HEK293 (cell line): ENCODE data around the gene POFUT2.

ENCODE experiments used
- CTCF ChIA-PET: fragments of 350-600 bp; formaldehyde crosslinking; extraction: SDS; loops from one replicate; lab custom pipeline; 2021; ENCODE audit warnings: antibody characterized with exemption; lab: Yijun Ruan, JAX
- POLR2A ChIA-PET: fragments of 300-600 bp; formaldehyde crosslinking; extraction: SDS; loops from one replicate; lab custom pipeline; 2020; ENCODE audit warnings: antibody characterized with exemption, inconsistent platforms; lab: Yijun Ruan, JAX
- H3K27ac ChIP-seq: fragments of 200-500 bp; sonication (Bioruptor generic); 2 replicates; pipeline ENCODE4 v1.5.1; 2014; ENCODE audit warnings: low read depth, low read length, control low read depth, inconsistent platforms; ENCODE audit errors: extremely low read depth
- H3K36me3 ChIP-seq, 2 experiments: fragments of 200-500 bp in 1 of 2; sonication (Bioruptor generic) in 1 of 2; 1 replicate in 1 of 2; 2 replicates in 1 of 2; pipeline ENCODE4 v1.5.1; 2014 to 2017; ENCODE audit warnings: inconsistent platforms in 2 of 2, low read length in 2 of 2; ENCODE audit not compliant: control insufficient read depth in 2 of 2, insufficient read depth in 1 of 2
- H3K4me1 ChIP-seq: fragments of 200-500 bp; sonication (Bioruptor generic); 2 replicates; pipeline ENCODE4 v1.5.1; 2014; ENCODE audit warnings: mild to moderate bottlenecking, low read length, inconsistent platforms; ENCODE audit not compliant: control insufficient read depth, insufficient read depth
- H3K4me3 ChIP-seq: 2 replicates; pipeline ENCODE4 v1.5.1; 2011; ENCODE audit warnings: low read depth, mild to moderate bottlenecking, control low read depth, low read length, moderate library complexity
- H3K9me3 ChIP-seq: fragments of 200-500 bp; sonication (Bioruptor generic); 2 replicates; pipeline ENCODE4 v1.5.1; 2014; ENCODE audit warnings: low read depth, low read length, inconsistent platforms; ENCODE audit not compliant: control insufficient read depth, insufficient read depth
- EGR2 ChIP-seq: fragments of 450-650 bp; formaldehyde crosslinking; IDR thresholded peaks from 2 replicates; pipeline ENCODE4 v1.5.1; 2016; ENCODE audit warnings: low read depth, missing biosample characterization, missing genetic modification characterization
- HOXA7 ChIP-seq: sonication (generic); formaldehyde crosslinking; IDR thresholded peaks from 2 replicates; pipeline ENCODE4 v1.8.1; 2022; ENCODE audit warnings: missing genetic modification reagents, borderline replicate concordance
- HOXC10 ChIP-seq: sonication (generic); formaldehyde crosslinking; IDR thresholded peaks from 2 replicates; pipeline ENCODE4 v1.8.1; 2023; ENCODE audit warnings: mild to moderate bottlenecking, missing genetic modification reagents
- HOXD13 ChIP-seq: sonication (generic); formaldehyde crosslinking; IDR thresholded peaks from 2 replicates; pipeline ENCODE4 v1.8.0; 2022; ENCODE audit warnings: missing genetic modification reagents, borderline replicate concordance
- IKZF3 ChIP-seq: fragments of 450-650 bp; IDR thresholded peaks from 2 replicates; pipeline ENCODE4 v1.5.0; 2018; ENCODE audit warnings: missing biosample characterization, mild to moderate bottlenecking, missing genetic modification characterization, moderate library complexity
- KLF16 ChIP-seq: fragments of 450-650 bp; formaldehyde crosslinking; IDR thresholded peaks from 2 replicates; pipeline ENCODE4 v1.5.1; 2017; ENCODE audit warnings: missing biosample characterization, missing genetic modification characterization
- KLF7 ChIP-seq: fragments of 450-650 bp; formaldehyde crosslinking; IDR thresholded peaks from 2 replicates; pipeline ENCODE4 v1.5.1; 2016; ENCODE audit warnings: missing biosample characterization, missing genetic modification characterization, borderline replicate concordance
- MEIS1 ChIP-seq: sonication (generic); formaldehyde crosslinking; IDR thresholded peaks from 2 replicates; pipeline ENCODE4 v1.8.1; 2022; ENCODE audit warnings: missing genetic modification reagents, mild to moderate bottlenecking, borderline replicate concordance
- YY1 ChIP-seq: fragments of 450-650 bp; formaldehyde crosslinking; IDR thresholded peaks from 2 replicates; pipeline ENCODE4 v1.5.1; 2018; ENCODE audit warnings: missing biosample characterization, missing genetic modification characterization
- ZFHX2 ChIP-seq: fragments of 450-650 bp; formaldehyde crosslinking; conservative IDR thresholded peaks from 2 replicates; pipeline ENCODE4 v1.5.1; 2016; ENCODE audit warnings: missing biosample characterization, missing genetic modification characterization
- ZNF2 ChIP-seq: fragments of 450-650 bp; formaldehyde crosslinking; IDR thresholded peaks from 2 replicates; pipeline ENCODE4 v1.5.1; 2016; ENCODE audit warnings: missing biosample characterization, missing genetic modification characterization
- ZNF24 ChIP-seq: fragments of 450-650 bp; formaldehyde crosslinking; IDR thresholded peaks from 2 replicates; pipeline ENCODE4 v1.5.1; 2016; ENCODE audit warnings: missing biosample characterization, missing genetic modification characterization
- ZNF335 ChIP-seq: fragments of 450-650 bp; formaldehyde crosslinking; conservative IDR thresholded peaks from 2 replicates; pipeline ENCODE4 v1.5.1; 2016; ENCODE audit warnings: missing biosample characterization, missing genetic modification characterization
- ZNF37A ChIP-seq: fragments of 450-650 bp; IDR thresholded peaks from 2 replicates; pipeline ENCODE4 v1.5.1; 2018; ENCODE audit warnings: missing biosample characterization, missing genetic modification characterization
- ZNF391 ChIP-seq: fragments of 450-650 bp; formaldehyde crosslinking; IDR thresholded peaks from 2 replicates; pipeline ENCODE4 v1.5.1; 2016; ENCODE audit warnings: low read depth, missing biosample characterization, missing genetic modification characterization, borderline replicate concordance
- ZNF394 ChIP-seq: fragments of 450-650 bp; formaldehyde crosslinking; IDR thresholded peaks from 2 replicates; pipeline ENCODE4 v1.5.1; 2016; ENCODE audit warnings: missing biosample characterization, missing genetic modification characterization, mild to moderate bottlenecking, moderate library complexity, borderline replicate concordance
- ZNF596 ChIP-seq: fragments of 450-650 bp; IDR thresholded peaks from 2 replicates; pipeline ENCODE4 v1.5.0; 2018; ENCODE audit warnings: missing biosample characterization, mild to moderate bottlenecking, missing genetic modification characterization, moderate library complexity
- ZNF600 ChIP-seq: fragments of 450-650 bp; formaldehyde crosslinking; IDR thresholded peaks from 2 replicates; pipeline ENCODE4 v1.5.1; 2016; ENCODE audit warnings: missing biosample characterization, missing genetic modification characterization
- ZNF629 ChIP-seq: fragments of 450-650 bp; formaldehyde crosslinking; IDR thresholded peaks from 2 replicates; pipeline ENCODE4 v1.5.1; 2017; ENCODE audit warnings: missing biosample characterization, missing genetic modification characterization
- ZNF654 ChIP-seq: fragments of 450-650 bp; formaldehyde crosslinking; IDR thresholded peaks from 2 replicates; pipeline ENCODE4 v1.5.1; 2016; ENCODE audit warnings: low read depth, missing biosample characterization, missing genetic modification characterization
- TF ChIP-seq, protein P1 (sequence below): fragments of 450-650 bp; formaldehyde crosslinking; IDR thresholded peaks from 2 replicates; pipeline ENCODE4 v1.5.1; 2016; ENCODE audit warnings: missing biosample characterization, missing genetic modification characterization
- TF ChIP-seq, protein P2 (sequence below): fragments of 450-650 bp; formaldehyde crosslinking; IDR thresholded peaks from 2 replicates; pipeline ENCODE4 v1.5.1; 2016; ENCODE audit warnings: missing biosample characterization, missing genetic modification characterization
- TF ChIP-seq, protein P3 (sequence below): fragments of 450-650 bp; formaldehyde crosslinking; IDR thresholded peaks from 2 replicates; pipeline ENCODE4 v1.5.1; 2016; ENCODE audit warnings: missing biosample characterization, missing genetic modification characterization
- TF ChIP-seq, protein P4 (sequence below): fragments of 450-650 bp; formaldehyde crosslinking; IDR thresholded peaks from 2 replicates; pipeline ENCODE4 v1.5.1; 2016; ENCODE audit warnings: missing biosample characterization, missing genetic modification characterization

The POFUT2 gene

DNA sequence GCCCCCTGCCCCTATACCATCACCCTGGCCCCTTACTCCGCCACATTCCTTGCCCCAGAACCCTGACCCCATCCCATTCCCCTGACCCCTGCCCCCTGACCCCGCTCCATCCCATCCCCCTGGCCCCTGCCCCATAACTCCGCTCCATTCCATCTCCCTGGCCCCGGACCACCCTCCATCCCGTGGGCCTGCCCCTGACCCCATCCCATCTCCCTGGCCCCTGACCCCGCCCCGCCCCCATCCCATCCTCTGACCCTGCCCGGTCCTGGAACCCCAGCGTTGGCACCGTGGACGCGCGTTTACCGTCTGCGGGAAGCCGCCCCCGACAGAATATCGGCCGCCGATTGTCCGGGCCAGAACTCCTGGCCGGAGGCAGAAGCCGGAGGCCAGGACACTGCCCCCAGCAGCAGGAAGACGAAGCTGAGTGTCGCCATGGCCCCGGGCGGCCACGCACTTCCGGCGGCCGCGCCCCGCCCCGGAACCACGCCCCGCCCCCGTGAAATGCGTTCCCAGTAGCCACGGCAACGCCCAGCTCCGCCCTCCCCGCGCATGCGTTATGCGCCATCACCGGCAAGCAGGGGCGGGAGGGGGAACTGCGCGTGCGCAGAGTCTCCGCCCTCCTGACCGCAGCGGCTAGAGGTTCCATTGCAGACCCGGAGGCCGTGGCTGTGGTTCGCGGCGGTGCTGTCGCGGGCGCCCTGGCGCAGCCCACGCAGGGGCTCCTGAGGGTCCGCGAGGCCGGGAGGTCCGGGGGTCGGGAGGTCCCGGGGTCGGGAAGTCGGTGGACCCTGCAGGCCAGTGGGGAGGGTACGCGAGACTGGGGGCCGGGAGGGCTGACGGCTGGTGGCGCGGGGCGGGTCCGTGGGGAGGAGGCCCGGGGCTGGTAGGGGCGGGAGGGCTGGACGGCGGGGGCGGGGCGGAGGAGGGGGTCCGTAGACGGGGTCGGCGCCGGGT lies at the start of gene POFUT2 (continued):
- TF ChIP-seq, protein P1, sequence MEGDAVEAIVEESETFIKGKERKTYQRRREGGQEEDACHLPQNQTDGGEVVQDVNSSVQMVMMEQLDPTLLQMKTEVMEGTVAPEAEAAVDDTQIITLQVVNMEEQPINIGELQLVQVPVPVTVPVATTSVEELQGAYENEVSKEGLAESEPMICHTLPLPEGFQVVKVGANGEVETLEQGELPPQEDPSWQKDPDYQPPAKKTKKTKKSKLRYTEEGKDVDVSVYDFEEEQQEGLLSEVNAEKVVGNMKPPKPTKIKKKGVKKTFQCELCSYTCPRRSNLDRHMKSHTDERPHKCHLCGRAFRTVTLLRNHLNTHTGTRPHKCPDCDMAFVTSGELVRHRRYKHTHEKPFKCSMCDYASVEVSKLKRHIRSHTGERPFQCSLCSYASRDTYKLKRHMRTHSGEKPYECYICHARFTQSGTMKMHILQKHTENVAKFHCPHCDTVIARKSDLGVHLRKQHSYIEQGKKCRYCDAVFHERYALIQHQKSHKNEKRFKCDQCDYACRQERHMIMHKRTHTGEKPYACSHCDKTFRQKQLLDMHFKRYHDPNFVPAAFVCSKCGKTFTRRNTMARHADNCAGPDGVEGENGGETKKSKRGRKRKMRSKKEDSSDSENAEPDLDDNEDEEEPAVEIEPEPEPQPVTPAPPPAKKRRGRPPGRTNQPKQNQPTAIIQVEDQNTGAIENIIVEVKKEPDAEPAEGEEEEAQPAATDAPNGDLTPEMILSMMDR (tag by site-specific recombination): peak; percentile 43
- TF ChIP-seq KLF7 (peak; percentile 63), ZNF629 (tag by site-specific recombination) (peak; percentile 90), ZNF394 (tag by site-specific recombination) (no peak), ZNF335 (peak; percentile 25; the same call in 1 of the 2 replicates), YY1 (peak; percentile 47), ZFHX2 (tag by site-specific recombination) (peak; percentile 83)
- TF ChIP-seq, protein P2, sequence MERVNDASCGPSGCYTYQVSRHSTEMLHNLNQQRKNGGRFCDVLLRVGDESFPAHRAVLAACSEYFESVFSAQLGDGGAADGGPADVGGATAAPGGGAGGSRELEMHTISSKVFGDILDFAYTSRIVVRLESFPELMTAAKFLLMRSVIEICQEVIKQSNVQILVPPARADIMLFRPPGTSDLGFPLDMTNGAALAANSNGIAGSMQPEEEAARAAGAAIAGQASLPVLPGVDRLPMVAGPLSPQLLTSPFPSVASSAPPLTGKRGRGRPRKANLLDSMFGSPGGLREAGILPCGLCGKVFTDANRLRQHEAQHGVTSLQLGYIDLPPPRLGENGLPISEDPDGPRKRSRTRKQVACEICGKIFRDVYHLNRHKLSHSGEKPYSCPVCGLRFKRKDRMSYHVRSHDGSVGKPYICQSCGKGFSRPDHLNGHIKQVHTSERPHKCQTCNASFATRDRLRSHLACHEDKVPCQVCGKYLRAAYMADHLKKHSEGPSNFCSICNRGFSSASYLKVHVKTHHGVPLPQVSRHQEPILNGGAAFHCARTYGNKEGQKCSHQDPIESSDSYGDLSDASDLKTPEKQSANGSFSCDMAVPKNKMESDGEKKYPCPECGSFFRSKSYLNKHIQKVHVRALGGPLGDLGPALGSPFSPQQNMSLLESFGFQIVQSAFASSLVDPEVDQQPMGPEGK (tag by site-specific recombination): peak; percentile 74; the same call in 1 of the 2 replicates

DNA sequence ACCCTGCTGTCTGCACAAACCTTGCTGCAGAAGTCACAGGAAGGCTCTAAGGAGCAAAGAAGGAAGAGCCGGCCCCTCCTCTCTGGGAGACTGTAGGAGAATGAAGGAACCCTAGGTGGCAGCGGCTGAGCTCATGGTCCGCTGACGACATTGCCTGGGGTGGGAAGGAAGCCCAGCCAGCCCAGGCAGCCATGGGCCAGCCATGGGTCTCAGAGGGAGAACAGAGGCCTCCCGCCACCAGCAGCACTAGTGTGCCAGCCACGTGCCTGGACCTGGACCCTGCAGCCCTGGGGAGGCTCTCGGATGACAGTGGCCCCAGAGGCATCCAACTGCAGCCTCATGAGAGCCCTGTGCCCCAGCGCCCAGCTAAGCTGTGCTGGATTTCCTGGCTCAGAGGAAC lies 49.2 kb upstream of the POFUT2 start:
- POLR2A ChIA-PET: interaction anchor here (0.6 to 0.7 kb wide), 2 partner anchors 11 to 49 kb away, joined by 3 to 4 read pairs; partner anchors contain the start of gene POFUT2
- CTCF ChIA-PET: interaction anchor here (0.6 to 2.7 kb wide), 7 partner anchors 9 to 1565 kb away, joined by 3 to 9 read pairs (median 3); no protein-coding TSS in a partner anchor
- no peak overlapping the region for H3K27ac ChIP-seq
- TF ChIP-seq, protein P3, sequence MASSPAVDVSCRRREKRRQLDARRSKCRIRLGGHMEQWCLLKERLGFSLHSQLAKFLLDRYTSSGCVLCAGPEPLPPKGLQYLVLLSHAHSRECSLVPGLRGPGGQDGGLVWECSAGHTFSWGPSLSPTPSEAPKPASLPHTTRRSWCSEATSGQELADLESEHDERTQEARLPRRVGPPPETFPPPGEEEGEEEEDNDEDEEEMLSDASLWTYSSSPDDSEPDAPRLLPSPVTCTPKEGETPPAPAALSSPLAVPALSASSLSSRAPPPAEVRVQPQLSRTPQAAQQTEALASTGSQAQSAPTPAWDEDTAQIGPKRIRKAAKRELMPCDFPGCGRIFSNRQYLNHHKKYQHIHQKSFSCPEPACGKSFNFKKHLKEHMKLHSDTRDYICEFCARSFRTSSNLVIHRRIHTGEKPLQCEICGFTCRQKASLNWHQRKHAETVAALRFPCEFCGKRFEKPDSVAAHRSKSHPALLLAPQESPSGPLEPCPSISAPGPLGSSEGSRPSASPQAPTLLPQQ (tag by site-specific recombination): 0 out of 2 replicates have a peak, but pooled peaks have one; percentile 14
- TF ChIP-seq ZNF24 (tag by site-specific recombination): no peak
- TF ChIP-seq, protein P1 (tag by site-specific recombination): 0 out of 2 replicates have a peak, but pooled peaks have one; percentile 6
- no peak for TF ChIP-seq HOXD13 (CRISPR knock-in tag)
- TF ChIP-seq ZNF596: no peak
- TF ChIP-seq, protein P4, sequence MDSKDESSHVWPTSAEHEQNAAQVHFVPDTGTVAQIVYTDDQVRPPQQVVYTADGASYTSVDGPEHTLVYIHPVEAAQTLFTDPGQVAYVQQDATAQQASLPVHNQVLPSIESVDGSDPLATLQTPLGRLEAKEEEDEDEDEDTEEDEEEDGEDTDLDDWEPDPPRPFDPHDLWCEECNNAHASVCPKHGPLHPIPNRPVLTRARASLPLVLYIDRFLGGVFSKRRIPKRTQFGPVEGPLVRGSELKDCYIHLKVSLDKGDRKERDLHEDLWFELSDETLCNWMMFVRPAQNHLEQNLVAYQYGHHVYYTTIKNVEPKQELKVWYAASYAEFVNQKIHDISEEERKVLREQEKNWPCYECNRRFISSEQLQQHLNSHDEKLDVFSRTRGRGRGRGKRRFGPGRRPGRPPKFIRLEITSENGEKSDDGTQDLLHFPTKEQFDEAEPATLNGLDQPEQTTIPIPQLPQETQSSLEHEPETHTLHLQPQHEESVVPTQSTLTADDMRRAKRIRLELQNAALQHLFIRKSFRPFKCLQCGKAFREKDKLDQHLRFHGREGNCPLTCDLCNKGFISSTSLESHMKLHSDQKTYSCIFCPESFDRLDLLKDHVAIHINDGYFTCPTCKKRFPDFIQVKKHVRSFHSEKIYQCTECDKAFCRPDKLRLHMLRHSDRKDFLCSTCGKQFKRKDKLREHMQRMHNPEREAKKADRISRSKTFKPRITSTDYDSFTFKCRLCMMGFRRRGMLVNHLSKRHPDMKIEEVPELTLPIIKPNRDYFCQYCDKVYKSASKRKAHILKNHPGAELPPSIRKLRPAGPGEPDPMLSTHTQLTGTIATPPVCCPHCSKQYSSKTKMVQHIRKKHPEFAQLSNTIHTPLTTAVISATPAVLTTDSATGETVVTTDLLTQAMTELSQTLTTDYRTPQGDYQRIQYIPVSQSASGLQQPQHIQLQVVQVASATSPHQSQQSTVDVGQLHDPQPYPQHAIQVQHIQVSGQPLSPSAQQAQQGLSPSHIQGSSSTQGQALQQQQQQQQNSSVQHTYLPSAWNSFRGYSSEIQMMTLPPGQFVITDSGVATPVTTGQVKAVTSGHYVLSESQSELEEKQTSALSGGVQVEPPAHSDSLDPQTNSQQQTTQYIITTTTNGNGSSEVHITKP (tag by site-specific recombination): peak; percentile 27; the same call in 1 of the 2 replicates
- TF ChIP-seq ZNF37A (tag by site-specific recombination): no peak
- no peak for TF ChIP-seq EGR2
- TF ChIP-seq ZNF2: no peak
- TF ChIP-seq ZNF600: peak; percentile 67; the same call in 1 of the 2 replicates
- no peak for TF ChIP-seq HOXC10 (CRISPR knock-in tag)
- TF ChIP-seq IKZF3 (tag by site-specific recombination): peak; percentile 36; the same call in 1 of the 2 replicates
- no peak for TF ChIP-seq MEIS1
- TF ChIP-seq ZNF654: no peak
- no peak for TF ChIP-seq KLF16
- TF ChIP-seq HOXA7: no peak
- no peak for TF ChIP-seq ZNF391

More for the DNA sequence above, 49.2 kb upstream of the POFUT2 start:
- peaks cover 4% of the 10 kb centered on the region; the same call in 1 of the 2 replicates for H3K4me1 ChIP-seq
- H3K36me3 ChIP-seq: no peaks in the 10 kb centered on the region
- H3K9me3 ChIP-seq: no peaks in the 10 kb centered on the region
- H3K4me3 ChIP-seq: no peak overlapping the region
